ENCODE data around the gene CUBN. TPM values are rescaled to one million over a fixed set of nuclear protein-coding genes. Genes with fewer than 3 reads are reported as not detected.

CUBN gene
- total and polyA plus RNA-seq, 8 donors: 1.5 to 6.8 (median 3.8) TPM

DNA sequence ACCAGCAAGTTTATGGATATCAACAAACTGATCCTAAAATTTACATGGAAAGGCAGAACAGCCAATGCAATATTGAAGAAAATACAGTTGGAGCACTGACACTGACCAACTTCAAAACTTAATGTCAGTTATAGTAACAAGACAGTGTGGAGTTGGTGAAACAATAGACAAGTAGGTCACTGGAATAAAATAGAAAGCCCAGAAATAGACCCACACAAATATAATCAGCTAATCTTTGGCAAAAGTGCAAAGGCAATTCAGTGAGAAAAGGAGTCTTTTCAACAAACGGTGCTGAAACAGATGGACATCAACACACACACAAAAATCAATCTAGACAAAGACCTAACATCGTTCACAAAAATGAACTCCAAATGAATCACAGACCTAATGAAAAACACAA, 326.1 kb downstream of the CUBN start:
- Histone ChIP-seq H3K36me3 (peaks cover 0 to 8% of the 10 kb centered on the region in 2 donors), H3K4me1 (peaks cover 0 to 4% of the 10 kb centered on the region in 2 donors), H3K27ac (no peak overlapping the region), H3K27me3 (no peaks in the 10 kb centered on the region), H3K4me3 (no peak overlapping the region), H3K9me3 (no peaks in the 10 kb centered on the region)
- intact Hi-C loops (cut with DNase I): no loop called here
- no peak for ATAC-seq
- no peak for DNase-seq
- TF ChIP-seq CTCF (IDR thresholded peaks at IDR 0.05): no peak

- Histone ChIP-seq H3K4me1 (peaks cover 0 to 4% of the 10 kb centered on the region in 2 donors), H3K27ac (no peak overlapping the region), H3K36me3 (peaks cover 0 to 4% of the 10 kb centered on the region in 2 donors), H3K27me3 (no peaks in the 10 kb centered on the region), H3K9me3 (no peaks in the 10 kb centered on the region), H3K4me3 (no peak overlapping the region)
- ATAC-seq (no peak), DNase-seq (no peak)
- no peak for TF ChIP-seq CTCF (IDR thresholded peaks at IDR 0.05)
- intact Hi-C loops (cut with DNase I): no loop called here
These were observed 330.0 kb downstream of the CUBN start for GRCh38 chr10:16799621-16800020.

- DNase-seq (no peak), ATAC-seq (no peak)
- Histone ChIP-seq H3K36me3 (peaks cover 0 to 4% of the 10 kb centered on the region in 2 donors), H3K4me3 (no peak overlapping the region), H3K27me3 (no peaks in the 10 kb centered on the region), H3K4me1 (peaks cover 0 to 4% of the 10 kb centered on the region in 2 donors), H3K27ac (no peak overlapping the region), H3K9me3 (no peaks in the 10 kb centered on the region)
- intact Hi-C loops (cut with DNase I): no loop called here
- no peak for TF ChIP-seq CTCF (IDR thresholded peaks at IDR 0.05)
These were observed 331.0 kb downstream of the CUBN start for GRCh38 chr10:16798571-16798970.

DNA sequence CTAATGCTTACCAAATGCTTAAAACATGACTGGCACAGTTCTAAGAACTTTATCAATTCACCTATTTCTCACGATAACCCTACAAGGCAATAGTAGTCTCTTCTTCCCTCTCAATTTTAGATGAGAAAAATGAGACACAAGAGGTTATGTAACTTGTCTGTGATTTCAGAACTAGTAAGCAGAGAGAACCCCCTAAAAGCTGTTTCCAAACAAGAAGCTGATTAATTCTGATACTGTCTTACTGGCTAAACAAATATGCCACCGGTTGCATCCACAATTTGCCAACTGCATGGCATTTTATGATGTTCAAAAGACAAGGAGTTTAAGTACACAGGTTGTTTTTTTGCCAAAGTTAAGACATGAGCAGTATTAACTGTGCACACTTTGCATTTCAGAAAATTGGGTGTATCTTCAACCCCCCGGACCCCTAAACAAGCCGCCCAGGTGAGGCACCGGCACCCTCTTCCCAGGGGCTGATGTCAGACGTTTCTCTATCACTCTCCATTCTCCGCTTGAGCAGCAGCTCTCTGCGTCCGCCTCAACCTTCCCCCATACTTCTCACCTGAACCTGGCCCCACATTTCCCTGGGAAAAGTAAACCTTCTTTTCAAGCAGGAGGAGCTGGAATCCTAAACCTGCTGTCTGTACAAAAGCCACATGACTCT, 334.1 kb downstream of the CUBN start:
- no peaks in the 10 kb centered on the region for H3K27me3 ChIP-seq
- intact Hi-C loops (cut with DNase I): no loop called here
- H3K4me3 ChIP-seq: no peak overlapping the region
- TF ChIP-seq CTCF (IDR thresholded peaks at IDR 0.05): no peak
- DNase-seq (no peak), ATAC-seq (no peak)
- peaks cover 0 to 4% of the 10 kb centered on the region in 2 donors for H3K4me1 ChIP-seq
- H3K27ac ChIP-seq: no peak overlapping the region
- H3K9me3 ChIP-seq: no peaks in the 10 kb centered on the region
- peaks cover 0 to 4% of the 10 kb centered on the region in 2 donors for H3K36me3 ChIP-seq

- H3K36me3 ChIP-seq: peaks cover 0 to 7% of the 10 kb centered on the region in 2 donors
- H3K27me3 ChIP-seq: no peaks in the 10 kb centered on the region
- DNase-seq: no peak
- H3K9me3 ChIP-seq: no peaks in the 10 kb centered on the region
- H3K4me1 ChIP-seq: no peaks in the 10 kb centered on the region
- intact Hi-C loops (cut with DNase I): no loop called here
- no peak overlapping the region for H3K27ac ChIP-seq
- no peak overlapping the region for H3K4me3 ChIP-seq
- no peak for TF ChIP-seq CTCF (IDR thresholded peaks at IDR 0.05)
- no peak for ATAC-seq
These were observed 335.6 kb downstream of the CUBN start for GRCh38 chr10:16794005-16794404.
